Activated CD4-positive, alpha-beta T cell treated with anti-CD3 and anti-CD28 coated beads, Interleukin-2, amount 10 ng/mL, durations not matched to agents 24 days and 14 days (primary cell): ENCODE measurements around the gene HOXA1. TPM values are rescaled to one million over a fixed set of nuclear protein-coding genes. Genes with fewer than 3 reads are reported as not detected.

ENCODE experiments used
- DNase-seq: peaks from one replicate; pipeline ENCODE4 v3.0.0; 2022
- H3K27ac Mint-ChIP-seq: one replicate; pipeline ENCODE4 v1.8.0; 2022; ENCODE audit warnings: mild to moderate bottlenecking, mixed read lengths
- H3K27me3 Mint-ChIP-seq: one replicate; pipeline ENCODE4 v1.8.0; 2022; ENCODE audit warnings: mixed read lengths
- H3K36me3 Mint-ChIP-seq: one replicate; pipeline ENCODE4 v1.8.0; 2022; ENCODE audit warnings: low read depth, mild to moderate bottlenecking, mixed read lengths
- H3K4me1 Mint-ChIP-seq: one replicate; pipeline ENCODE4 v1.8.0; 2021; ENCODE audit warnings: mixed read lengths
- H3K4me3 Mint-ChIP-seq: one replicate; pipeline ENCODE4 v1.8.0; 2022; ENCODE audit warnings: mild to moderate bottlenecking, moderate library complexity, mixed read lengths
- H3K9me3 Mint-ChIP-seq: one replicate; pipeline ENCODE4 v1.8.0; 2021; ENCODE audit warnings: mixed read lengths
- intact Hi-C: fragments of 100-400 bp; cut with micrococcal nuclease; formaldehyde crosslinking; loops from one replicate; pipeline ENCODE4 v1.15.1; 2023
- total RNA-seq: library from RNA; stranded (reverse); gene quantifications from 2 replicates; pipeline ENCODE4 v1.2.3, GENCODE V29; 2022

HOXA1 gene
- total RNA-seq, 1 donor from 2014 or later: 0.16 TPM

GRCh38 chr7:27099453-27100370 lies 3.9 kb upstream of the HOXA1 start:
- DNase-seq: no peak
- peaks cover 10% of the 10 kb centered on the region for H3K36me3 Mint-ChIP-seq
- no peak overlapping the region for H3K4me3 Mint-ChIP-seq
- peaks cover 21% of the 10 kb centered on the region for H3K4me1 Mint-ChIP-seq
- intact Hi-C loops: loop anchor here (5.0 kb wide), 3 partner anchors 33 to 237 kb away; partner anchors contain the start of genes EVX1, HOXA4 and SKAP2
- H3K27me3 Mint-ChIP-seq: peaks cover 87% of the 10 kb centered on the region
- no peak overlapping the region for H3K27ac Mint-ChIP-seq
- peaks cover 4% of the 10 kb centered on the region for H3K9me3 Mint-ChIP-seq

GRCh38 chr7:27098578-27099451 lies 3.0 kb upstream of the HOXA1 start:
- Mint-ChIP-seq H3K4me3 (no peak overlapping the region), H3K27me3 (peaks cover 88% of the 10 kb centered on the region), H3K36me3 (peaks cover 10% of the 10 kb centered on the region), H3K4me1 (peaks cover 21% of the 10 kb centered on the region), H3K9me3 (peaks cover 7% of the 10 kb centered on the region), H3K27ac (no peak overlapping the region)
- DNase-seq: no peak
- intact Hi-C loops: loop anchor here (5.0 kb wide), 3 partner anchors 33 to 237 kb away; partner anchors contain the start of genes EVX1, HOXA4 and SKAP2

- no peak for DNase-seq
- no peak overlapping the region for H3K27ac Mint-ChIP-seq
- H3K9me3 Mint-ChIP-seq: peaks cover 7% of the 10 kb centered on the region
- H3K4me3 Mint-ChIP-seq: peak overlapping the region; percentile 85
- H3K4me1 Mint-ChIP-seq: peaks cover 20% of the 10 kb centered on the region
- intact Hi-C loops: loop anchor here (2.0 to 5.0 kb wide), 6 partner anchors 34 to 1237 kb away; partner anchors contain the start of genes EVX1, HOXA4 and SKAP2
- H3K36me3 Mint-ChIP-seq: peaks cover 10% of the 10 kb centered on the region
- H3K27me3 Mint-ChIP-seq: peaks cover 88% of the 10 kb centered on the region
These were observed 2.1 kb upstream of the HOXA1 start for GRCh38 chr7:27097686-27098577.

- H3K9me3 Mint-ChIP-seq: peaks cover 7% of the 10 kb centered on the region
- H3K36me3 Mint-ChIP-seq: peaks cover 12% of the 10 kb centered on the region
- H3K27ac Mint-ChIP-seq: no peak overlapping the region
- DNase-seq: peak; percentile 61
- intact Hi-C loops: loop anchor here (2.0 to 5.0 kb wide), 6 partner anchors 35 to 1236 kb away; partner anchors contain the start of genes EVX1, HOXA4 and SKAP2
- peaks cover 17% of the 10 kb centered on the region for H3K4me1 Mint-ChIP-seq
- peaks cover 90% of the 10 kb centered on the region for H3K27me3 Mint-ChIP-seq
- peak overlapping the region; percentile 85 for H3K4me3 Mint-ChIP-seq
These were observed 1.1 kb upstream of the HOXA1 start for GRCh38 chr7:27096768-27097514.

- H3K9me3 Mint-ChIP-seq: peaks cover 7% of the 10 kb centered on the region
- H3K36me3 Mint-ChIP-seq: peaks cover 9% of the 10 kb centered on the region
- intact Hi-C loops: loop anchor here (5.0 kb wide), 3 partner anchors 37 to 233 kb away; partner anchors contain the start of genes EVX1, HOXA4 and SKAP2
- peaks cover 90% of the 10 kb centered on the region for H3K27me3 Mint-ChIP-seq
- peaks cover 17% of the 10 kb centered on the region for H3K4me1 Mint-ChIP-seq
- DNase-seq: no peak
- peak overlapping the region; percentile 85 for H3K4me3 Mint-ChIP-seq
- peak overlapping the region; percentile 62 for H3K27ac Mint-ChIP-seq
These were observed 527 bp downstream of the HOXA1 start for GRCh38 chr7:27095050-27095896.

- intact Hi-C loops: loop anchor here (5.0 kb wide), 3 partner anchors 38 to 232 kb away; partner anchors contain the start of genes EVX1, HOXA4 and SKAP2
- H3K4me3 Mint-ChIP-seq: no peak overlapping the region
- H3K4me1 Mint-ChIP-seq: peaks cover 17% of the 10 kb centered on the region
- H3K36me3 Mint-ChIP-seq: peaks cover 7% of the 10 kb centered on the region
- peaks cover 7% of the 10 kb centered on the region for H3K9me3 Mint-ChIP-seq
- H3K27ac Mint-ChIP-seq: no peak overlapping the region
- H3K27me3 Mint-ChIP-seq: peaks cover 90% of the 10 kb centered on the region
- no peak for DNase-seq
These were observed 1.3 kb downstream of the HOXA1 start for GRCh38 chr7:27094304-27095049.

- H3K27ac Mint-ChIP-seq: no peak overlapping the region
- H3K9me3 Mint-ChIP-seq: peaks cover 12% of the 10 kb centered on the region
- H3K36me3 Mint-ChIP-seq: peaks cover 8% of the 10 kb centered on the region
- no peak for DNase-seq
- intact Hi-C loops: no loop called here
- H3K4me1 Mint-ChIP-seq: peaks cover 14% of the 10 kb centered on the region
- no peak overlapping the region for H3K4me3 Mint-ChIP-seq
- H3K27me3 Mint-ChIP-seq: peaks cover 90% of the 10 kb centered on the region
These were observed 2.5 kb downstream of the HOXA1 start for GRCh38 chr7:27093184-27093895.

- Mint-ChIP-seq H3K4me1 (peaks cover 13% of the 10 kb centered on the region), H3K36me3 (peaks cover 7% of the 10 kb centered on the region), H3K27ac (no peak overlapping the region), H3K9me3 (peaks cover 12% of the 10 kb centered on the region), H3K4me3 (no peak overlapping the region), H3K27me3 (peaks cover 87% of the 10 kb centered on the region)
- intact Hi-C loops: no loop called here
- DNase-seq: no peak
These were observed 3.0 kb downstream of the HOXA1 start for GRCh38 chr7:27092819-27093110.

- Mint-ChIP-seq H3K9me3 (peaks cover 10% of the 10 kb centered on the region), H3K27me3 (peaks cover 87% of the 10 kb centered on the region), H3K4me1 (peaks cover 10% of the 10 kb centered on the region), H3K27ac (no peak overlapping the region), H3K36me3 (peaks cover 5% of the 10 kb centered on the region), H3K4me3 (no peak overlapping the region)
- DNase-seq: no peak
- intact Hi-C loops: no loop called here
These were observed 3.6 kb downstream of the HOXA1 start for GRCh38 chr7:27091941-27092818.

GRCh38 chr7:27091105-27091504 lies 4.7 kb downstream of the HOXA1 start:
- peaks cover 8% of the 10 kb centered on the region for H3K9me3 Mint-ChIP-seq
- no peak for DNase-seq
- H3K27ac Mint-ChIP-seq: no peak overlapping the region
- H3K36me3 Mint-ChIP-seq: peaks cover 3% of the 10 kb centered on the region
- no peak overlapping the region for H3K4me3 Mint-ChIP-seq
- peaks cover 88% of the 10 kb centered on the region for H3K27me3 Mint-ChIP-seq
- intact Hi-C loops: no loop called here
- peaks cover 8% of the 10 kb centered on the region for H3K4me1 Mint-ChIP-seq
